WTC11 (cell line): Measurements from ENCODE around the gene SYT7. TPM values are rescaled to one million over a fixed set of nuclear protein-coding genes. Genes with fewer than 3 reads are reported as not detected.

Experiments
- ATAC-seq: fragments of 200-7000 bp; cut with Tn5 transposase; 2 replicates; pipeline ENCODE4 v1.10.0; 2021; ENCODE audit warnings: mild to moderate bottlenecking, moderate library complexity
- CTCF ChIA-PET: fragments of 300-600 bp; sonication (Branson Sonifier 250); formaldehyde crosslinking; loops from one replicate; lab custom pipeline; 2021; ENCODE audit warnings: antibody characterized with exemption; lab: Charles Lee
- POLR2A ChIA-PET: fragments of 350-600 bp; sonication (Branson Sonifier 250); formaldehyde crosslinking; loops from one replicate; lab custom pipeline; 2021; ENCODE audit warnings: antibody characterized with exemption; lab: Charles Lee
- DNase-seq: peaks from one replicate; pipeline ENCODE4 v3.0.0; 2021; ENCODE audit warnings: low spot score
- H3K27ac Mint-ChIP-seq: 2 replicates; pipeline ENCODE4 v1.8.0; 2021; ENCODE audit warnings: mixed read lengths
- H3K27me3 Mint-ChIP-seq: 2 replicates; pipeline ENCODE4 v1.8.0; 2021; ENCODE audit warnings: low read depth, mild to moderate bottlenecking, moderate library complexity, mixed read lengths
- H3K36me3 Mint-ChIP-seq: 2 replicates; pipeline ENCODE4 v1.8.0; 2021; ENCODE audit warnings: mixed read lengths
- H3K4me1 Mint-ChIP-seq: 2 replicates; pipeline ENCODE4 v1.8.0; 2022; ENCODE audit warnings: mixed read lengths
- H3K4me3 Mint-ChIP-seq: 2 replicates; pipeline ENCODE4 v1.8.0; 2021; ENCODE audit warnings: mild to moderate bottlenecking, moderate library complexity, mixed read lengths
- H3K9me3 Mint-ChIP-seq: 2 replicates; pipeline ENCODE4 v1.8.0; 2021; ENCODE audit warnings: mixed read lengths
- ATF2 ChIP-seq: sonication (generic); formaldehyde crosslinking; IDR thresholded peaks from 2 replicates; pipeline ENCODE4 v1.8.1; 2022; ENCODE audit warnings: low read depth, missing genetic modification reagents, borderline replicate concordance
- EMX1 ChIP-seq: fragments of 250-450 bp; sonication (Bioruptor Pico); IDR thresholded peaks from 2 replicates; pipeline ENCODE4 v1.8.0; 2021; ENCODE audit warnings: mild to moderate bottlenecking
- ESRRA ChIP-seq: sonication (generic); formaldehyde crosslinking; IDR thresholded peaks from 2 replicates; pipeline ENCODE4 v1.8.1; 2022; ENCODE audit warnings: mild to moderate bottlenecking, missing genetic modification reagents, borderline replicate concordance
- FOXK1 ChIP-seq: sonication (generic); formaldehyde crosslinking; IDR thresholded peaks from 2 replicates; pipeline ENCODE4 v1.8.0; 2022; ENCODE audit warnings: mild to moderate bottlenecking, moderate library complexity, missing genetic modification reagents
- FOXP4 ChIP-seq: sonication (generic); formaldehyde crosslinking; IDR thresholded peaks from 2 replicates; pipeline ENCODE4 v1.8.0; 2022; ENCODE audit warnings: mild to moderate bottlenecking, missing genetic modification reagents
- GTF2I ChIP-seq: fragments of 250-450 bp; sonication (Bioruptor Pico); conservative IDR thresholded peaks from 2 replicates; pipeline ENCODE4 v1.4.0; 2021; ENCODE audit warnings: mild to moderate bottlenecking
- KAT7 ChIP-seq: sonication (generic); formaldehyde crosslinking; IDR thresholded peaks from 2 replicates; pipeline ENCODE4 v1.8.1; 2023; ENCODE audit warnings: missing genetic modification reagents, mild to moderate bottlenecking, borderline replicate concordance
- MYBL2 ChIP-seq: sonication (generic); formaldehyde crosslinking; IDR thresholded peaks from 2 replicates; pipeline ENCODE4 v1.8.1; 2023; ENCODE audit warnings: mild to moderate bottlenecking, moderate library complexity, missing genetic modification reagents
- NFYB ChIP-seq: sonication (generic); formaldehyde crosslinking; conservative IDR thresholded peaks from 2 replicates; pipeline ENCODE4 v1.8.0; 2022; ENCODE audit warnings: low read depth, missing genetic modification reagents
- NR1H2 ChIP-seq: sonication (generic); formaldehyde crosslinking; IDR thresholded peaks from 2 replicates; pipeline ENCODE4 v1.9.0; 2021; ENCODE audit warnings: mild to moderate bottlenecking, moderate library complexity, missing genetic modification reagents
- NR2C2 ChIP-seq: sonication (generic); formaldehyde crosslinking; IDR thresholded peaks from 2 replicates; pipeline ENCODE4 v1.8.0; 2022; ENCODE audit warnings: mild to moderate bottlenecking, missing genetic modification reagents
- OVOL2 ChIP-seq: fragments of 250-450 bp; sonication (Bioruptor Pico); IDR thresholded peaks from 2 replicates; pipeline ENCODE4 v1.9.0; 2021; ENCODE audit warnings: mild to moderate bottlenecking, borderline replicate concordance
- RORB ChIP-seq: fragments of 250-450 bp; sonication (Bioruptor Pico); IDR thresholded peaks from 2 replicates; pipeline ENCODE4 v1.9.0; 2021; ENCODE audit warnings: mild to moderate bottlenecking
- SOX15 ChIP-seq: fragments of 250-450 bp; sonication (Bioruptor Pico); IDR thresholded peaks from 2 replicates; pipeline ENCODE4 v1.9.0; 2021; ENCODE audit warnings: mild to moderate bottlenecking
- STAT6 ChIP-seq: sonication (generic); formaldehyde crosslinking; conservative IDR thresholded peaks from 2 replicates; pipeline ENCODE4 v1.8.1; 2023; ENCODE audit warnings: mild to moderate bottlenecking, low read depth, missing genetic modification reagents, moderate library complexity
- ZBTB21 ChIP-seq: sonication (generic); formaldehyde crosslinking; IDR thresholded peaks from 2 replicates; pipeline ENCODE4 v1.8.1; 2023; ENCODE audit warnings: mild to moderate bottlenecking, missing genetic modification reagents, borderline replicate concordance
- ZNF425 ChIP-seq: fragments of 250-450 bp; sonication (Bioruptor Pico); conservative IDR thresholded peaks from 2 replicates; pipeline ENCODE4 v1.9.0; 2021; ENCODE audit warnings: mild to moderate bottlenecking
- ZNF512 ChIP-seq: sonication (generic); formaldehyde crosslinking; IDR thresholded peaks from 2 replicates; pipeline ENCODE4 v1.8.1; 2022; ENCODE audit warnings: missing genetic modification reagents, borderline replicate concordance
- ZNF532 ChIP-seq: fragments of 250-450 bp; sonication (Bioruptor Pico); IDR thresholded peaks from 2 replicates; pipeline ENCODE4 v1.9.0; 2021; ENCODE audit warnings: mild to moderate bottlenecking, borderline replicate concordance
- total RNA-seq: library from RNA; stranded (reverse); gene quantifications from 3 replicates; pipeline ENCODE4 v1.2.3, GENCODE V29; 2021

Gene SYT7
- total RNA-seq, 1 experiment from 2014 or later, result 12.5 TPM

GRCh38 chr11:61609000-61609979, 28.4 kb upstream of the SYT7 start (continued):
- TF ChIP-seq NR2C2 (CRISPR knock-in tag) (no peak), ZNF512 (CRISPR knock-in tag) (0 out of 2 replicates have a peak, but pooled peaks have one; percentile 37), NR1H2 (CRISPR knock-in tag) (no peak), EMX1 (CRISPR knock-in tag) (no peak)

GRCh38 chr11:61607920-61608599, 27.2 kb upstream of the SYT7 start:
- DNase-seq (no peak), ATAC-seq (no peak)
- Mint-ChIP-seq H3K36me3 (peaks cover 2% of the 10 kb centered on the region; the same call in 1 of the 2 replicates), H3K9me3 (peaks cover 5% of the 10 kb centered on the region), H3K27me3 (peaks cover 2% of the 10 kb centered on the region; the same call in 1 of the 2 replicates), H3K4me3 (no peak overlapping the region), H3K27ac (no peak overlapping the region; the same call in 1 of the 2 replicates), H3K4me1 (peaks cover 25% of the 10 kb centered on the region)
- CTCF ChIA-PET, result interaction anchor here (0.6 to 2.5 kb wide), 2 partner anchors 18 to 20 kb away, joined by 3 to 5 read pairs; no protein-coding TSS in a partner anchor
- POLR2A ChIA-PET, result no interaction called here
- TF ChIP-seq ZBTB21 (CRISPR knock-in tag) (no peak), FOXP4 (CRISPR knock-in tag) (no peak), ZNF532 (CRISPR knock-in tag) (no peak), SOX15 (CRISPR knock-in tag) (no peak), GTF2I (CRISPR knock-in tag) (no peak), KAT7 (CRISPR knock-in tag) (no peak), STAT6 (CRISPR knock-in tag) (no peak), RORB (no peak), MYBL2 (CRISPR knock-in tag) (no peak), NFYB (no peak), ESRRA (CRISPR knock-in tag) (no peak), FOXK1 (CRISPR knock-in tag) (no peak), ATF2 (CRISPR knock-in tag) (no peak), ZNF425 (no peak), OVOL2 (CRISPR knock-in tag) (no peak)
